Endodermal cell (in vitro differentiated cells): ENCODE results near the gene SEC11C. TPM values are rescaled to one million over a fixed set of nuclear protein-coding genes. Genes with fewer than 3 reads are reported as not detected.
A peak's percentile ranks its signal among the peaks of the same experiment; 100 is the strongest.

Experiments used
- DNase-seq: peaks from one replicate; pipeline ENCODE4 v3.0.0-alpha.2; 2017
- H3K27ac ChIP-seq: 2 replicates; pipeline ENCODE4 v1.5.1; 2013; ENCODE audit warnings: mild to moderate bottlenecking, low read depth, low read length, moderate library complexity
- H3K27me3 ChIP-seq: 2 replicates; pipeline ENCODE4 v1.6.1; 2013; ENCODE audit warnings: mild to moderate bottlenecking, low read length, moderate library complexity; ENCODE audit not compliant: insufficient read depth, control insufficient read depth, poor library complexity, severe bottlenecking
- H3K36me3 ChIP-seq: 2 replicates; pipeline ENCODE4 v1.7.0; 2013; ENCODE audit warnings: mild to moderate bottlenecking, low read length, moderate library complexity; ENCODE audit not compliant: control insufficient read depth, insufficient read depth
- H3K4me1 ChIP-seq: one replicate; pipeline ENCODE4 v1.7.0; 2013; ENCODE audit warnings: low read length; ENCODE audit not compliant: control insufficient read depth, insufficient read depth
- H3K4me3 ChIP-seq: 2 replicates; pipeline ENCODE4 v1.5.1; 2013; ENCODE audit warnings: mild to moderate bottlenecking, low read length, moderate library complexity
- H3K9ac ChIP-seq: 2 replicates; pipeline ENCODE4 v1.6.1; 2013; ENCODE audit warnings: mild to moderate bottlenecking, low read length, moderate library complexity; ENCODE audit not compliant: poor library complexity, severe bottlenecking; ENCODE audit errors: extremely low read depth
- H3K9me3 ChIP-seq: 2 replicates; pipeline ENCODE4 v1.6.1; 2013; ENCODE audit warnings: mild to moderate bottlenecking, low read length, moderate library complexity; ENCODE audit not compliant: control insufficient read depth
- H3K27ac Mint-ChIP-seq: 2 replicates; pipeline ENCODE4 v1.8.0; 2020; ENCODE audit warnings: mixed read lengths
- H3K27me3 Mint-ChIP-seq: 2 replicates; pipeline ENCODE4 v1.8.0; 2021; ENCODE audit warnings: mild to moderate bottlenecking, mixed read lengths; ENCODE audit not compliant: insufficient read depth
- H3K36me3 Mint-ChIP-seq: 2 replicates; pipeline ENCODE4 v1.8.0; 2020; ENCODE audit warnings: low read depth, mixed read lengths
- H3K4me1 Mint-ChIP-seq: 2 replicates; pipeline ENCODE4 v1.8.0; 2020; ENCODE audit warnings: mixed read lengths
- H3K4me3 Mint-ChIP-seq: 2 replicates; pipeline ENCODE4 v1.8.0; 2020; ENCODE audit warnings: mild to moderate bottlenecking, moderate library complexity, mixed read lengths
- H3K9me3 Mint-ChIP-seq: 2 replicates; pipeline ENCODE4 v1.8.0; 2020; ENCODE audit warnings: mild to moderate bottlenecking, mixed read lengths
- WGBS, 2 experiments: methylation state at CpG; one replicate each; pipeline versions ENCODE4 v1.1.5 to v1.1.7; 2013; ENCODE audit warnings: missing lambda C conversion rate in 2 of 2, mixed read lengths in 1 of 2; ENCODE audit not compliant: insufficient coverage in 1 of 2, insufficient read length in 1 of 2; 5-methylcytosine and 5-hydroxymethylcytosine counted together
- total RNA-seq, 2 donors: library from RNA; stranded (reverse); fragmentation: NEBNext Ultra II Directional in 1 of 2; extraction: Animal tissue kit (Norgen Biotek cat#: 25700) in 1 of 2; gene quantifications; 2 replicates in 1 of 2; 3 replicates in 1 of 2; pipeline ENCODE4 v1.2.1, GENCODE V29; 2021
- TF ChIP-seq, protein P1 (sequence below): fragments of 200-600 bp; sonication (generic); conservative IDR thresholded peaks from 2 replicates; pipeline ENCODE4 v1.5.0; 2021; ENCODE audit warnings: antibody characterized with exemption, mild to moderate bottlenecking

The SEC11C gene
- total RNA-seq, 2 donors from 2014 or later = 38.7 to 39.9 TPM

DNA sequence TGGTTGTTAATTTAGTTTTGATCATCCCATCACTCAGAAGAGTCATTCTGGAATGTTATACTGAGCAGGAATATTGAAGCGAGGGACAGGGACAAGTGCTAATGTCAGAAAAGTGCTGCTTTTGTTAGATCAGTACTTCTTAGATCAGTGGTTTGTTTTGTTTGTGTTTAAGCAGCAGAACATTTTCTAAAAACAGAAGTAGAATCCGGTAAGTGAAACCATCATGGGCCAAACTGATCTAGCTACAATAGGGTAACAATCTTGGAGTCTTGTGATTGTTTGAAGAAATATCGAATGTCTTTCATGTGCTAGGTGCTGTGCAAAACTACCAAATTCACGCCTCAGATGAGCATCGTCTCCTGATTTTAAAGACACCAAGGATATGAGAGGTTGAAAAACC is 45.1 kb upstream of the SEC11C start:
- Mint-ChIP-seq H3K27ac (no peak overlapping the region), H3K4me3 (no peak overlapping the region)
- WGBS, 2 experiments = 96% methylated on average over 5 of the region's 5 CpGs

DNA sequence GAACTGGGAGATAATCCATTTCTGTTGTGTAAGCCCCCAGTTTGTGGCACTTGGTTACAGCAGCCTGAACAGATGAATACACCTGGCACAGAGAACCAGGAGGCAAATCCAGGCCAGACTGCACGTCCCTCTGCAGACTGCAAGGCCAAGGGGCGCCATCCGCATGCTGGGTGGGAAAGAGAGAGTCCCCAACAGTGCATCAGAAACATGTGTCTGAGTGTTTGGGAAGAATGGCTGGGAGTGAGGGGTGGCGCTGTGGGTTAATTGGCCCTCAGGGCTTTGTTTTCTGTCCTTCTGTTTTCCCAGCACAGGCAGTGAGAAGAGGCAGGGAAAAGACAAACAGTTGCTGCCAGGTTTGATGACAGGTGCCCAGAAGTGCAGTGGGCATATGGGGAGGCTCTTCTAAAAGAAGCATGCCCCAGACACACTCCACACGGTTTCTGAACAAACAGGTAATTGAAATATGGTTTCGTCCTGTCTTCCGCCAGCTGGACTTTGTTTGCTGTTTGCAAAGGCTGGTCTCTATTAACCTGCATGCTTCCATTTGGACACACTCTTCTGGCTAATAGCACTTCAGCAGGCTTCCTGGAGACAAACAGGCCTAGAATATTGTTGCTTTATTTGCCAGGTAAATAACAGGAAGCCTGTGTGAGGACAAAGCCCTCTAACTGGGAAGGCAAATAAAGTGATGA is 43.4 kb upstream of the SEC11C start:
- Histone ChIP-seq H3K9ac (no peak overlapping the region), H3K27me3 (peaks cover under 1% of the 10 kb centered on the region), H3K4me3 (no peak overlapping the region), H3K4me1 (no peaks in the 10 kb centered on the region), H3K36me3 (no peaks in the 10 kb centered on the region), H3K9me3 (no peaks in the 10 kb centered on the region), H3K27ac (no peak overlapping the region)
- Mint-ChIP-seq H3K9me3 (no peaks in the 10 kb centered on the region), H3K27me3 (peaks cover 6% of the 10 kb centered on the region), H3K4me1 (peaks cover 8% of the 10 kb centered on the region), H3K36me3 (no peaks in the 10 kb centered on the region), H3K4me3 (no peak overlapping the region), H3K27ac (no peak overlapping the region)
- peak; percentile 90 for DNase-seq
- 71 to 85% methylated on average over 5 to 7 of the region's 7 CpGs for WGBS, 2 experiments
- TF ChIP-seq, protein P1, sequence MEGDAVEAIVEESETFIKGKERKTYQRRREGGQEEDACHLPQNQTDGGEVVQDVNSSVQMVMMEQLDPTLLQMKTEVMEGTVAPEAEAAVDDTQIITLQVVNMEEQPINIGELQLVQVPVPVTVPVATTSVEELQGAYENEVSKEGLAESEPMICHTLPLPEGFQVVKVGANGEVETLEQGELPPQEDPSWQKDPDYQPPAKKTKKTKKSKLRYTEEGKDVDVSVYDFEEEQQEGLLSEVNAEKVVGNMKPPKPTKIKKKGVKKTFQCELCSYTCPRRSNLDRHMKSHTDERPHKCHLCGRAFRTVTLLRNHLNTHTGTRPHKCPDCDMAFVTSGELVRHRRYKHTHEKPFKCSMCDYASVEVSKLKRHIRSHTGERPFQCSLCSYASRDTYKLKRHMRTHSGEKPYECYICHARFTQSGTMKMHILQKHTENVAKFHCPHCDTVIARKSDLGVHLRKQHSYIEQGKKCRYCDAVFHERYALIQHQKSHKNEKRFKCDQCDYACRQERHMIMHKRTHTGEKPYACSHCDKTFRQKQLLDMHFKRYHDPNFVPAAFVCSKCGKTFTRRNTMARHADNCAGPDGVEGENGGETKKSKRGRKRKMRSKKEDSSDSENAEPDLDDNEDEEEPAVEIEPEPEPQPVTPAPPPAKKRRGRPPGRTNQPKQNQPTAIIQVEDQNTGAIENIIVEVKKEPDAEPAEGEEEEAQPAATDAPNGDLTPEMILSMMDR = peak; percentile 68

More for the DNA sequence above, 45.1 kb upstream of the SEC11C start:
- Histone ChIP-seq H3K27ac (no peak overlapping the region), H3K27me3 (no peaks in the 10 kb centered on the region), H3K4me1 (no peaks in the 10 kb centered on the region), H3K9me3 (no peaks in the 10 kb centered on the region), H3K9ac (no peak overlapping the region), H3K4me3 (no peak overlapping the region), H3K36me3 (no peaks in the 10 kb centered on the region)
- Mint-ChIP-seq H3K9me3 (no peaks in the 10 kb centered on the region), H3K27me3 (peaks cover 3% of the 10 kb centered on the region), H3K4me1 (peaks cover 8% of the 10 kb centered on the region), H3K36me3 (no peaks in the 10 kb centered on the region)
- DNase-seq = no peak
- TF ChIP-seq, protein P1 = no peak

DNA sequence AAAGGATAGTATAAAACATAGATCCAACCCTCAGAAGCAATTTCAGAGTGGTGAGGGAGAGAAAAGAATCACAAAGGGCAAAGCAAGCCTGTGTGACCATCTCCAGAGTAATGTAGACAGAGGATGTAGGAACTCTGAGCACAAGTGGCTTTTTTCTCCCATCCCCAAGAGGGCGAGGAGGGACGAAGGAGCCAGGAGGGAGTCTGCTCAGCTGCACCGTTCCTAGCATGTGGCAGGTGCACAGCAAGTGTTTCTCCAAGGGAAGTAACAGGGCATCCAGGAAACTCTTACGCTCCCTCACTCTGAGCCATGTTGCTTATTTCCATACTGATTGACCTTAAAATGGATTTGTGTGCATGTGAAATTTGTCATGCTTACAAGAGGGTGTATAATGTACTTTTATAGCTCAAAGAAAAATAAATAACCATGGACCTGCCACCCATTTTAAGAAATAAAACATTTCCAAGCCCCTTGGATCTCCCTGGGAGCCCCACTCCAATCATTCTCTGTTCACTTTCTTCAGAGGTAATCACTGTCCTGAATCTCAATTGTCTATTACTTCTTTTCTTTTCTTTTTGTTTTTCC is 37.8 kb upstream of the SEC11C start:
- 49 to 68% methylated on average over 3 to 4 of the region's 4 CpGs for WGBS, 2 experiments
- peaks cover 17% of the 10 kb centered on the region for H3K27me3 Mint-ChIP-seq
- H3K36me3 ChIP-seq = no peaks in the 10 kb centered on the region
- no peak overlapping the region for H3K4me3 ChIP-seq
- H3K27me3 ChIP-seq = peaks cover 7% of the 10 kb centered on the region
- no peaks in the 10 kb centered on the region for H3K9me3 ChIP-seq
- no peaks in the 10 kb centered on the region for H3K36me3 Mint-ChIP-seq
- H3K4me3 Mint-ChIP-seq = no peak overlapping the region
- no peak overlapping the region for H3K27ac Mint-ChIP-seq
- no peaks in the 10 kb centered on the region for H3K4me1 ChIP-seq
- no peak overlapping the region for H3K27ac ChIP-seq
- no peak for DNase-seq
- H3K9ac ChIP-seq = no peak overlapping the region
- H3K9me3 Mint-ChIP-seq = no peaks in the 10 kb centered on the region
- no peaks in the 10 kb centered on the region for H3K4me1 Mint-ChIP-seq
- TF ChIP-seq, protein P1 = no peak
